Measurements from ENCODE around the gene PRUNE1.

The PRUNE1 gene

DNA sequence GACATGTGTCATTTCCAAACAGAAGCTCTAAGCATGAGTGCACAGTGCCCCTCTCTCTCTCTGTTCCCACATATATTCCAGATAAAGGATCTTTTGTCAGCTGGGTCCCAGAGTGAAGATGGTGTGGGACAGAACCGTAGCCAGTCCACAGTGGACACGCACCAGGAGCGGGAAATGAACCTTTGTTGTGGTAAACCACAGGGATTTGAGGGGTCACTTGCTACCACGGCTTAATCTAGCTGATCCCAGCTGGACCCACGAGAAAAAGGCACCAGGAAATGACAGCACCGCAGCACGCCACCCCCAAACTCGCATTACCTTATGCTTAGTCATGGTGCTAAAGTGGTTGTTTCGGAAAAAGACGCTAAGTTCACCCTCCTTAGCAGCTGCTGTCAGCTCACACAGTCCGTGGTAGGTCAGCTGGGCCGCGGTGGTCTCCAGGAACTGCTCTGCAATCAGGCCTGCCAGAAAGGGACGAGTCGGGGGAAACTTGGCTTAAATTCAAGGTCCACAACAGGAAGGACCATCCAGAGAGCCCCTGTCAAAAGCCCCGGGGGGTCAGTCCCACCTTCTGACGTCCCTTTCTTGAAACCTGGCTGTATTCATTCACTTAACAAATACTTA lies 9.1 kb upstream of the PRUNE1 start:
- peak; percentile 40 for DNase-seq (ENCODE audit: low read depth)
- H3K27me3 ChIP-seq (replicated peaks; ENCODE audit: control insufficient read depth, insufficient read depth, low read length) = no peaks in the 10 kb centered on the region

DNA sequence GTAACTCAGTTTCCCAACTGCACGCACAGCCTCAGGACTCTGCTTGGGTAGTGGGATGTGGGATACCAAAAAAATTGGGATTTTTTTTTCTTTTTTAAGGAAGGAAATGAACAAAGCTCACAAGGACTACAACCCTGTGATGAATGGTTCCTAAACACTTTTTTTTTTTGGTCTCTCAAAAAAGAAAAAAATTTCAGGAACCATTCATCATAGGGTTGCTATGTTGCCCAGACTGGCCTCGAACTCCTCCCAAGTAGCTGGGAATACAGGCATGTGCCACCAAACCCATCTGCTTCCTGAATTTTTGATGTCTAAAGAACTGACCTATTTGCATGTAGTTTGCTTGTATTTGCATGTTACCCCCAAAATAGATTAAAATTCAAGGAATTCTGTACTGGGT lies 8.3 kb upstream of the PRUNE1 start:
- H3K9me3 ChIP-seq (ENCODE audit: control insufficient read depth, low read length) = no peaks in the 10 kb centered on the region
- peaks cover 43% of the 10 kb centered on the region for H3K36me3 ChIP-seq (ENCODE audit: control insufficient read depth, insufficient read depth, low read length, severe bottlenecking)
- H3K27me3 ChIP-seq (replicated peaks; ENCODE audit: control insufficient read depth, insufficient read depth, low read length) = no peaks in the 10 kb centered on the region
- no peak overlapping the region for H3K4me3 ChIP-seq (ENCODE audit: low read length)
- no peak overlapping the region for H3K9ac ChIP-seq (ENCODE audit: low read length)
- peaks cover 13% of the 10 kb centered on the region for H3K4me1 ChIP-seq (ENCODE audit: control insufficient read depth, insufficient read depth, low read length)
- DNase-seq (ENCODE audit: low read depth) = no peak

More for the DNA sequence above, 9.1 kb upstream of the PRUNE1 start:
- Histone ChIP-seq H3K36me3 (ENCODE audit: control insufficient read depth, insufficient read depth, low read length, severe bottlenecking) (peaks cover 43% of the 10 kb centered on the region), H3K9me3 (ENCODE audit: control insufficient read depth, low read length) (no peaks in the 10 kb centered on the region), H3K9ac (ENCODE audit: low read length) (no peak overlapping the region), H3K4me3 (ENCODE audit: low read length) (no peak overlapping the region), H3K4me1 (ENCODE audit: control insufficient read depth, insufficient read depth, low read length) (peaks cover 13% of the 10 kb centered on the region)

DNA sequence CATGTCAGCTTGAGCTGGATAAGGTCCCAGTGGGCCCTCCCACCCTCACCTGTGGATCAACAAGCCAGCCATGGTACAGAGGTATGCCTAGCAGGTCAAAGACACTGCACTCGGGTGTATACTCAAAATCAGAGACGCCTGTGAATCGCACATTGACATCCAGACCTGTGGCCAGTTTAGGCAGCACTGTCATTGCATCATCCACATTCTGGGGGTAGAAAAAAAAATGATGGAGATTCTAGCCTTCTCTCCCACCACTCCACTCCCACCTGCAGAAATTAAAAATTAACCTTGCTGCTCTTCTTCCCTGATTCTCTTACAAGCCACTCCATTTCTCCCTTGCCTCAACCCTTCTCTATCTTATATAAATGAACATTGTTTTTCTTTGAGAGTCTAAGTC lies 7.8 kb upstream of the PRUNE1 start:
- H3K36me3 ChIP-seq (ENCODE audit: control insufficient read depth, insufficient read depth, low read length, severe bottlenecking) = peaks cover 43% of the 10 kb centered on the region
- DNase-seq (ENCODE audit: low read depth) = no peak
- H3K4me1 ChIP-seq (ENCODE audit: control insufficient read depth, insufficient read depth, low read length) = peaks cover 10% of the 10 kb centered on the region
- H3K9me3 ChIP-seq (ENCODE audit: control insufficient read depth, low read length) = no peaks in the 10 kb centered on the region
- no peak overlapping the region for H3K4me3 ChIP-seq (ENCODE audit: low read length)
- no peaks in the 10 kb centered on the region for H3K27me3 ChIP-seq (replicated peaks; ENCODE audit: control insufficient read depth, insufficient read depth, low read length)
- H3K9ac ChIP-seq (ENCODE audit: low read length) = no peak overlapping the region

DNA sequence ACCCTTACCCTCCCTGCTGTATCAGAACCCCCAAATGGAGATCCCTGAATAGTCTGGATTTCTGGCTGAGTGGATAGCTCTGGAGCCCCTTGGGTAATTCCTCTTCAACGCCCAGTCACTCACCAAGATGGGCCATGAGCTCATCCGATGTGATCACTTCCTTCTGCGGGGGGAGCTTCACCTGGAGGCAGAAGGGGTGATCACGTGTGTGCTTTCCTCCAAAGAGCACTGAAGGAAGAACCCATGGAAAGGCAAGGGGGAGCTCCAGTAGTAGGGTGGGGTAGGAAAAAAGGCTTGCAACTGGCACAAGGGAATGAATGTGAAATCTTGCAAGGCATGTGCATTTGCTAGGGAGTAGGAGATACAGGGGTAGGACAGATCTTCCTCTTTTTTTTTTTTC lies 6.6 kb upstream of the PRUNE1 start:
- no peaks in the 10 kb centered on the region for H3K9me3 ChIP-seq (ENCODE audit: control insufficient read depth, low read length)

DNA sequence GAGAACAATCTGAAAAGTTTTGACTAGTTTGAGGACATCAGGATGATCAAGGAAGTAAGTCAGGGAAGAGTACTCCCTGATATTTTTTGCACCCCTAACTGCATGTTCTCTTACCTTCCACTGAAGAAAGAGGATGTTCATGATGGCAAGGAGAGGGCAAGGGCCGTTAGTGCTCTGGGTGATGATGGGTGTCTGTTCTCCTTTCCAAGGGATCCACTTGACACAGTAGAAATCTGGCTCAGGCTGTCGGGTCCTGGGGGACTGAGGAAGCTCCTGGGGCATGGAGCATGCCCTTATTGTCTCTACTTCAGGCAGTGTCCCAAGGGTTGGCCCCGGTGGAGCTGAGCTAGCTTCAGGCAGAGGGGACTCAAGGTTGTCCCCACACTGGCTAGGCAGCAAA lies 6.2 kb upstream of the PRUNE1 start:
- Histone ChIP-seq H3K9ac (ENCODE audit: low read length) (no peak overlapping the region), H3K36me3 (ENCODE audit: control insufficient read depth, insufficient read depth, low read length, severe bottlenecking) (peaks cover 38% of the 10 kb centered on the region), H3K27me3 (replicated peaks; ENCODE audit: control insufficient read depth, insufficient read depth, low read length) (no peaks in the 10 kb centered on the region), H3K4me3 (ENCODE audit: low read length) (no peak overlapping the region), H3K4me1 (ENCODE audit: control insufficient read depth, insufficient read depth, low read length) (peaks cover 14% of the 10 kb centered on the region), H3K9me3 (ENCODE audit: control insufficient read depth, low read length) (no peaks in the 10 kb centered on the region)
- no peak for DNase-seq (ENCODE audit: low read depth)

More for the DNA sequence above, 6.6 kb upstream of the PRUNE1 start:
- Histone ChIP-seq H3K9ac (ENCODE audit: low read length) (no peak overlapping the region), H3K27me3 (replicated peaks; ENCODE audit: control insufficient read depth, insufficient read depth, low read length) (no peaks in the 10 kb centered on the region), H3K4me3 (ENCODE audit: low read length) (no peak overlapping the region), H3K4me1 (ENCODE audit: control insufficient read depth, insufficient read depth, low read length) (peaks cover 11% of the 10 kb centered on the region), H3K36me3 (ENCODE audit: control insufficient read depth, insufficient read depth, low read length, severe bottlenecking) (peaks cover 43% of the 10 kb centered on the region)
- DNase-seq (ENCODE audit: low read depth) = no peak

DNA sequence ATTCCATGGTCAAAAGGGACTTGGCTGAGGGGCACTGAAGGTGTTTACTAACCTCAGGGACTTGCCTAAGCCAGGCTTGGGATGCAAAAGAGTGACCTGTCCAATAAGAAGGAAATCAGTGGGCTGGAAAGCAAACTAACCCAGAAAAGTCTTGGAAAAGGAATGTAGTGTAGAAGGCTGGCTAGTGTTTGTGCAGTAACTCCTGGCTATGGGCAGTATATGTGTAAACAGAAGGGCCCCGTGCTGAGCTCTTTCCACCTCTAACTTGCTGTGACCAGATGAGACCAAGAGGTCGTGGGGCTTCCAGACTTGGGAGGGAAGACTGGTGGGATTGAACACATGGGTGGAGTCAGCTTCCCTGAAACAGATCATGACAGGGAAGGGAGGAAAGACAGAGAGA lies 5.6 kb upstream of the PRUNE1 start:
- Histone ChIP-seq H3K9me3 (ENCODE audit: control insufficient read depth, low read length) (no peaks in the 10 kb centered on the region), H3K4me3 (ENCODE audit: low read length) (no peak overlapping the region), H3K9ac (ENCODE audit: low read length) (no peak overlapping the region), H3K27me3 (replicated peaks; ENCODE audit: control insufficient read depth, insufficient read depth, low read length) (no peaks in the 10 kb centered on the region), H3K4me1 (ENCODE audit: control insufficient read depth, insufficient read depth, low read length) (peaks cover 19% of the 10 kb centered on the region), H3K36me3 (ENCODE audit: control insufficient read depth, insufficient read depth, low read length, severe bottlenecking) (peaks cover 33% of the 10 kb centered on the region)
- DNase-seq (ENCODE audit: low read depth) = no peak

DNA sequence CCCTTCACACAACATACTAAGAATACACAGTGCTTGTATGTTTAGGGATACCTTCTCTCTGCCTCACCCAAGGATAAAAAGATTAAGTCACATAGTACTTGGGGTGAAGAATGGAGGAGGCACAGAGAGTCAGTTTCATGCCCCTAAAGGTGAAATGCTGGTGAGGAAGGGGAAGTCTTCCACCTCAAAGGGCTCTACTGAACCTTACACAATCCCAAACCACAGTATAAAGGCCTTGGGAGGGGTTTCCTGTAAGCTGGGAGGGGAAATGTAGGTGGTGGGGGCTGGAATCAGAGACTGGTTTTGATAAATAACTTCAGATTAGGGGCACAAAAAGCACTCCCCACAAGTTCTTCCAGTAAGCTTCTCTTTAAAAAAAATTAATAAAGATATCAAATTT lies 5.1 kb upstream of the PRUNE1 start:
- Histone ChIP-seq H3K27me3 (replicated peaks; ENCODE audit: control insufficient read depth, insufficient read depth, low read length) (no peaks in the 10 kb centered on the region), H3K9ac (ENCODE audit: low read length) (no peak overlapping the region), H3K9me3 (ENCODE audit: control insufficient read depth, low read length) (no peaks in the 10 kb centered on the region), H3K4me3 (ENCODE audit: low read length) (no peak overlapping the region), H3K4me1 (ENCODE audit: control insufficient read depth, insufficient read depth, low read length) (peaks cover 24% of the 10 kb centered on the region), H3K36me3 (ENCODE audit: control insufficient read depth, insufficient read depth, low read length, severe bottlenecking) (peaks cover 27% of the 10 kb centered on the region)
- no peak for DNase-seq (ENCODE audit: low read depth)

DNA sequence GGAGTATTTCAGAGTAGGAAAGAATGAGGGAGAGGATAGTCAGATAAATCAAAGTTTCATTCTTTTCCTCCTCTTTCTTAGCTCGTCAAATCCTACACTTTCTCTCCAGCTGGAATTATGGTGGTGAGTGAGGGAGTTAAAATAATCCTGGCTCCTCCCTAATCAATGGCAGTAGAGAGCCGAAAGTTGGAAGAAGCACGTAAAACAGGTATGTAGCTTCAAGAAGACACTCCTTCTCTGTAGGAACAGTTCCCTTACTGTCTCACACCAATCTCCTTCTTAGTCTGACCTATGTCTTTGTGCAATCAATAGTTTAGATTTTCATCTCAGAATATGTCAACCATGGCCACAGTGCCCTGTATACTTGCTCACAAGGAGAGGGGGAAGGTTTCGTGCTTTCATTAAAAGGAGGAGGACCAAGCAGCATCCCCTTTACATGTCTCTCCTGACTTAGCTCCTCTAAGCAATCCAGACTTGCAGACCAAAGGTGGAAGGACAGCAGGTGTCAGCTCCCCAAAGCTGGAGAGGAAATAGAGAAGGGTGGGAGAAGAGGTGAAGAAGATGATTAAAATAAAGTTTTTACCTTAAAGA lies 2.4 kb upstream of the PRUNE1 start:
- peak overlapping the region; percentile 91 for H3K9ac ChIP-seq (ENCODE audit: low read length)
- H3K4me1 ChIP-seq (ENCODE audit: control insufficient read depth, insufficient read depth, low read length) = peaks cover 38% of the 10 kb centered on the region
- DNase-seq (ENCODE audit: low read depth) = peak; percentile 31
- H3K4me3 ChIP-seq (ENCODE audit: low read length) = peak overlapping the region; percentile 91
- H3K36me3 ChIP-seq (ENCODE audit: control insufficient read depth, insufficient read depth, low read length, severe bottlenecking) = peaks cover 11% of the 10 kb centered on the region
- no peaks in the 10 kb centered on the region for H3K27me3 ChIP-seq (replicated peaks; ENCODE audit: control insufficient read depth, insufficient read depth, low read length)
- no peaks in the 10 kb centered on the region for H3K9me3 ChIP-seq (ENCODE audit: control insufficient read depth, low read length)

DNA sequence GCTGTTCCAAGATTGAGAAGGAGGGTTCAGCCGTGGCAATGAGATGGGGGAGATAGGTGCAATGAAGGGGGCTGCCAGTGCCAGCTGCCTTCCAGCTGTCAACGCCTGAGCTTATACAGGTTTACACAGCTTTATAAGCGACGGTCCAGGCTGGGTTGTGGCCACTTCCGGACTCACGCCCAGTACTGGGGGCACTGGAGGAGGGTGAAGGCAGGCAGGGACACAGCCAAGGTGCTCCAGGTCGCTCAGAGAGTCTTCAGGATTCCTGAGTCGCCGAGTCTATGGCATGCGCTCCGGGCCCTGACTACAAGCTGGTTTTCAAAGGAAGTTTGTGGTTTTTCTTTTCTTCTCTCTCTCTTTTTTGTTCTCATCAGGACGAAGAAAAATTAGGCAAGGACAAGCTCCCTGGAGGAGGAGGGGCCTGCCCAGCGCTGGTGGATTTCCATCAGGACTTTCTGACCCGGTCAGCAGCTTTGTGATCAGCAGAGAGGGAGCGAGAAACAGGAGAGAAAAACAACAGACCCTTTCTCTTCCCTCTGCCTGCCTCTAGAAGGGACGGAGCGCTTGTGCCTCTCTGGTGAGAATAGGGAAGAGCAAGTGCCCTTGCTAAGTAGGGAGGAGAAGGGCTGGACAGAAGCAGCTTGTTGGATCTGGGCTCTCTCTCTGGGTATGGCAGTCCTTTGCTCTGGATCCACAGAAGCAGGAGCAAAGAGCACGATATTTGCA lies 1.8 kb upstream of the PRUNE1 start, which contains the start of gene MINDY1:
Gene MINDY1 (minus strand): TSS at position 576 of the 726 bp plus-strand sequence. CDS start 4,285 bp downstream, outside the sequence.
- DNase-seq (ENCODE audit: low read depth) = peak; percentile 92
- no peaks in the 10 kb centered on the region for H3K9me3 ChIP-seq (ENCODE audit: control insufficient read depth, low read length)
- H3K4me1 ChIP-seq (ENCODE audit: control insufficient read depth, insufficient read depth, low read length) = peaks cover 44% of the 10 kb centered on the region
- peak within 1 kb of the TSS; percentile 99 for H3K4me3 ChIP-seq (ENCODE audit: low read length)
- no peaks in the 10 kb centered on the region for H3K27me3 ChIP-seq (replicated peaks; ENCODE audit: control insufficient read depth, insufficient read depth, low read length)
- H3K9ac ChIP-seq (ENCODE audit: low read length) = peak within 1 kb of the TSS; percentile 96
- H3K36me3 ChIP-seq (ENCODE audit: control insufficient read depth, insufficient read depth, low read length, severe bottlenecking) = peaks cover 11% of the 10 kb centered on the region

DNA sequence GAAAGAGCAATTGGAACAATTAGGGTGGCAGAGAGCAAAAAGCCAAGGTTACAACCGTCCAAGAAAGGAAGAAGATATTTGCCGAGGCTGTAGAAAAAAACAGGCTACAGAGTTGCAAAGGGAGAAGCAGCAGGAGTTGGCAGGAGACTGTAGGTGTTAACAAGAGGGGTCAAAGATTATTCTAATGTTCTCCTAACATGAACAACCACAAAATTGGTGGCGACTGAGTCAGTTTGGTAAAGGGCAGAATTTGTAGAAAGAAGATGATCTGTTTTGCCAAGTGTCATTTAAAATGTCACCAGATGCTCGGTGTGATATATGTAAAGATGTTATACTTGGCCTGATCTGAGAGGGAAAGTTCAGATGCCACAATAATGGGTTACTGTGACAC lies 401 bp upstream of the PRUNE1 start:
- DNase-seq (ENCODE audit: low read depth) = no peak
- Histone ChIP-seq H3K4me1 (ENCODE audit: control insufficient read depth, insufficient read depth, low read length) (peaks cover 55% of the 10 kb centered on the region), H3K4me3 (ENCODE audit: low read length) (peak overlapping the region; percentile 99)

DNA sequence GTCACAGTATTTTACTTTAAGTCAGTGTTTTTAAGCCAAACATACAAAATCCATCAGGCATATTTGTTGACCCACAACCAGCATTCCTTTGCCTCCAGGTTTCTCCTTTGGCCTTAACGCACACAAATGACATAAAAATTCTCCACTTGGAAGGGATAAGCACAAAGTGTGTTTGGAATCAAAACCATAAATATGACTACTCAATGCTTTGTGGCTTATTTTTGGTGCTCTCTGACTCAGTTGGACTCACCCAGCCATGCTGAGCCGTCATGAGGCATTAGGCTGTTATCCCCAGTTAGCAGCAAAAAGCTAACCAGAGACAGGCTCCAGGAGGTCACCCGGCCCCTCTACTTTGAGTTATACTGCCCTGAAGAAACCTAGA lies 948 bp downstream of the PRUNE1 start:
- no peak for DNase-seq (ENCODE audit: low read depth)
- H3K27me3 ChIP-seq (replicated peaks; ENCODE audit: control insufficient read depth, insufficient read depth, low read length) = no peaks in the 10 kb centered on the region
- no peaks in the 10 kb centered on the region for H3K36me3 ChIP-seq (ENCODE audit: control insufficient read depth, insufficient read depth, low read length, severe bottlenecking)
- H3K4me3 ChIP-seq (ENCODE audit: low read length) = peak overlapping the region; percentile 99
- H3K9me3 ChIP-seq (ENCODE audit: control insufficient read depth, low read length) = no peaks in the 10 kb centered on the region
- H3K9ac ChIP-seq (ENCODE audit: low read length) = peak overlapping the region; percentile 96
- peaks cover 64% of the 10 kb centered on the region for H3K4me1 ChIP-seq (ENCODE audit: control insufficient read depth, insufficient read depth, low read length)

More for the DNA sequence above, 401 bp upstream of the PRUNE1 start:
- Histone ChIP-seq H3K36me3 (ENCODE audit: control insufficient read depth, insufficient read depth, low read length, severe bottlenecking) (no peaks in the 10 kb centered on the region), H3K27me3 (replicated peaks; ENCODE audit: control insufficient read depth, insufficient read depth, low read length) (no peaks in the 10 kb centered on the region), H3K9me3 (ENCODE audit: control insufficient read depth, low read length) (no peaks in the 10 kb centered on the region), H3K9ac (ENCODE audit: low read length) (peak overlapping the region; percentile 96)

All from adipocyte (in vitro differentiated cells).